COLO668 (cell line): ENCODE measurements around the gene PSKH1.
"Not testable (repeated sequence)": the region's sequence is repeated elsewhere in the genome, so short reads cannot be mapped to it uniquely, and the experiment has no call there.

Experiments used
- DNase-seq: peaks from one replicate; lab custom pipeline; 2025; ENCODE audit not compliant: unreplicated experiment; lab: John Stamatoyannopoulos, UW

The PSKH1 gene

DNA sequence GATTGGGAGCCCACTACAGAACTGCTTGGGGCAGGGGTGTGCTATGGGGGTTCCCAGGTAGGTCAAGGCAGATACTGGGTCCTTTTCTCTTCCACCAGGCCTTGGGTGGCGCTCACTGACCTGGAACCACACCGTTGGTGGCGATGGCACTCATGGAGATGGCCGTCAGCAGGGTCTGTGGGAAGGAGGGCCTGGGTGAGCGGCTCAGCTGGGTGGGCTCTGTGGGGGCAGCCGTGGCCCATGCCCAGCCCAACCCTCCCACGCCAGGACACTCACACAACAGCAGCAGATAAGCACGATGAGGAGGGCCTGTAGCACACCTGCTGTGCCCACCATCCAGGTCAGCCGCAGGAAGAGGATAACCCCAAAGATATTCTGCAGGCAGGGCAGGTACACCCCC lies 64.6 kb downstream of the PSKH1 start:
- no peak for DNase-seq

- DNase-seq, result no peak
Observed at GRCh38 chr16:67959536-67960329, 66.7 kb downstream of the PSKH1 start.

DNA sequence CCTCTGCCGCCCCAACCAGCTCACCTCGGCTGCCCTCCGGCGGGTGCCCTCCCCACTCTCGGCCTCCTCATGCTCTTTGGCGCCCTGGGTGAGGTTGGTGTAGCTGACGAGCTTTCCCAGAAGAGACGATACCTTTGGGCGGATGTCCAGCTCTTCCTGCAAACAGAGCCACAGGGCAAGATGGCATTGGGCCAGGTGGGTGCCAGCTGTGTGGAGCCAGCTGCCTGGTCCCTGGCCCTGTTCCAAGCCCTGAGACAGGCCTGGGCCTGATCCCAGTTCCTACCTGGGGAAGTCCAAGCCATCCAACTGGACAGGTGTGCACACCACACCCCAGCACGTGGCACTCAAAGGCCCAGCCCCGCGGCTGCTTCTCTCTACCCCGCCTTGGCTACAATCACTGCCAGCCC lies 68.5 kb downstream of the PSKH1 start:
- peak; percentile 98 for DNase-seq

DNA sequence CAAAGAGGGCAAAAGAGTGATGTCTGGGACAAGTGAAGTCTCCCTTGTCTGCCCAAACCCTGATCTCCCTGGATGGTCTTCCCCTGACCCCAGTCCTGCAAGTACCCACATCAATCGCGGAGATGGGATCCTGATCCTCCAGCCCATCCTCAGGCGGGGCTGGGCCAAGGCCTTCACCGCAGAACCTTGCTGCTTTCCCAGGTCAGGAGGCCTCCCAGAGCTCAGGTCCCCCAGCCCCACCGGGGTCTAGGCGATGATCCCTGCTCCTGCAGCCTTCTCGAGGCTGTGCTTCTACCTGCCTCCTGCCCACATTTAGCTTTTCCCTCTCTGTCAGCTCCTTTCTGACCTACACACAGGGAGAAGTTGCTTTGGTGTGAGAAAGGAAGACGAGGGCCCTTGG lies 69.1 kb downstream of the PSKH1 start:
- no peak for DNase-seq

GRCh38 chr16:67963292-67963661 lies 70.2 kb downstream of the PSKH1 start:
- no peak for DNase-seq

DNA sequence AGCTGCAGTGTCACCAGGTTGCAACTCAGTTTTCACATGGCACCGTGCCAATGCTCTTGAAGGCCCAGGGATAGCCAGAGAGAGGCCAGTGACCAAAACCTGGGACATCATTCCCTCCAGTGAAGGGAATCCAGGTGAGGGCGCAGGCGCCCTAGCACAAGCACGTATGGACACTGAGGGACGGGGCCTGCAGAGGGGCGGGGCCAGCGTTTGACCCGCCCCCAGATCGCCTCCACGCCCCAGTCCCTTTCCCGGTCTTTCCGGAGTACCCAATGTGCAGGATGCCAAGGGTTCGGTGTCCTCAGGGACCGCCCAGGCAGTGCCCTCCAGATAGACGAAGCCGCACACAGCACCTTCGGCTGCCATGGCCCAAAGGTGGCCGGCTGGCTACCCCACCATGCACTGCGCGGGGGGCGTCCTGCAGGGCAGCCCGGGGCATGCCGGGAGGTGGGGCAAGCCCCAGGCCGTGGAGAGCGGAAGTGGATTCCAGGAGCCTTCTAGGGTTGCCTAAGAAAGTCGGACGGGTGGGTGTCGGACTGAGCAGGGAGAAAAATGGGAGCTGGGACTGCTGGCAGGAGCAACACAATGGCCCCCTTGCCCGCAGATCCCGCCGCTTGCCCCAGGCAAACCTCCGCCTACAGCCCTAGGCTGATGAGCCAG lies 70.7 kb downstream of the PSKH1 start:
- peak; percentile 56 for DNase-seq

DNA sequence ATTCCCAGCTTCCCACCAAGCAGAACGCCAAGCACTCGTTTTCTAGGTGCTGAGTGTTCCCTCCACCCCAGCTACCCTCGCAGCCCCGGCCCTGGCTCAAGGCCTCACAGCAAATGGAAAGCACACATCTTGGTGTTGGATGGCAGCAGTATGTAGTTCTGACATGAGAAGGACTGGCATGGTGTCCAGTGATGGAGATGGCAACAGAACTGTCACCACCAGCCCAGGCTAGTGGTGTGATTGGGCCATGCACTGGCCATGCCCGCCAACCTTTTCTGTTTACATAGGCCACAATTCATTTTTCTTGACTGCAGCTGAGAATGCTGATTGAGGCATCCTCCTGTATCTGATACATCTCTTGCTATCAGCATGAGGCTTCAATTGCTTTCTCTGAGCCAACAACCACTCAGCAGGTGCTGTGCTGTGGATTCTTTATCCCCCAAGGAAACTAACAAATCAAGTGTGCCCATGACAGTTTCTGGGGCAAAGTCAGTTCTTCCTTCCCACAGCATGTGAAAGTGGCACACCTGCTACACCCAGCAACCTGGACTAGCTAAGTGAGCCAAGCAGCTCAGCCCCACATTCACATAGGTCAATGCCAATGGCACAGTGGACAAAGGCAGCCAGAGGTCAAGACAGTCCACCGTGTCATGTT lies 71.5 kb downstream of the PSKH1 start:
- no peak for DNase-seq

GRCh38 chr16:67965668-67966548 lies 72.9 kb downstream of the PSKH1 start:
- DNase-seq, result peak; percentile 15

DNA sequence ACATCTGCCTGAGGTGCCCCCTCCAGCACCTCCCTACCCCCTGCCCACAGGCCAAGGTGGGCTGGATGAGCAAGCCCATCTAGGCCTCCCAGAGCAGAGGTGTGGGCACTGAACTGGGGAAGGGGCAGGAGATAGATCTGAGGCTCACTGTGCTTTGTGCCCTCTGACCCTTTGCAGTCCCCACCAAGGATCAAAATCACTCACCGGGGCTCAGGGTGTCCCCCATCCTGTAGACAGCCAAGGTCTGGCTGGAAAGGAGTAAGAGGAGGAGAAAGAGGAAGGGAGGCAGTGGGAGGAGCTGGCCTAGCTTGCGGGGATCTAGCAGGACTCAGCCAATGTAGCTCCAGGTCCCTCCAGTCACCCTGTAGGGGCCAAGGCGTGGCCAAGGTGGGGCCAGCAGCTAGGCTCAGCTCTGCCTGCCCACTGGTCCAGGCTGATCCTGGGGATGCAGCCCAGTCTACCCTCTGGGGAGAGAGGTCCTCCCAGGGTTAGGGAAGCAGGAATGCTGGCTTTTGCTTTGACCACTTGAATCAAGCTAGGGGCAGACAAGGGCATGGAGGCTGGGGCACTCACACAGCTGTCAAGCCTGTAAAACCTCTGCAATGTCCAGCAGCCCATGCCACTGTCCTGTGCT lies 73.6 kb downstream of the PSKH1 start:
- no peak for DNase-seq

GRCh38 chr16:67967183-67967957 lies 74.3 kb downstream of the PSKH1 start:
- no peak for DNase-seq

DNA sequence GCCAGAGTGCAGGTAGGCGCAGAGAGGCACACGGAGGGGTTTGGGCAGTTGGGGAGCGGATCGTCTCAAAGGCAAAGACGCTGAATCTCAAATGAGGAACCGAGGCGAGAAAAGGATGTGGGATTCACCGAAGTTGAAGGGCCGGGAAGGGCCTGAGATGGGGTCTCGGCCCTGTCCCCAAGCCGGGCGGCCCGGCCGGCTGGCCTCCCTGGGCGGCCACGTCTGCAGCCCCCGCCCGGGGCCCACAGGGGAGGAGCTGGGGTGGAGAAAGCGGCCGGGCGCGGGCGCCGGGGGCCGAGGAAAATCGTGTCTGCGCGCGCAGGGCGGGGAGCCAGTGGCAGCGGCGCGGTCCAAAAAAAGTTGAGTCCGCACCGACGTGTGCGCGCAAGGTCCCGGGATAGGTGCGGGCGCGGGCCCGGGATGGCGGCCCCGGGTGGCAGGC lies 74.9 kb downstream of the PSKH1 start:
- no peak for DNase-seq

GRCh38 chr16:67968400-67969253 lies 75.6 kb downstream of the PSKH1 start, which contains the start of gene SLC12A4:
Gene SLC12A4 (minus strand): TSS chr16:67968637. CDS start chr16:67968553, 84 bp downstream.
- peak; percentile 37 for DNase-seq

DNA sequence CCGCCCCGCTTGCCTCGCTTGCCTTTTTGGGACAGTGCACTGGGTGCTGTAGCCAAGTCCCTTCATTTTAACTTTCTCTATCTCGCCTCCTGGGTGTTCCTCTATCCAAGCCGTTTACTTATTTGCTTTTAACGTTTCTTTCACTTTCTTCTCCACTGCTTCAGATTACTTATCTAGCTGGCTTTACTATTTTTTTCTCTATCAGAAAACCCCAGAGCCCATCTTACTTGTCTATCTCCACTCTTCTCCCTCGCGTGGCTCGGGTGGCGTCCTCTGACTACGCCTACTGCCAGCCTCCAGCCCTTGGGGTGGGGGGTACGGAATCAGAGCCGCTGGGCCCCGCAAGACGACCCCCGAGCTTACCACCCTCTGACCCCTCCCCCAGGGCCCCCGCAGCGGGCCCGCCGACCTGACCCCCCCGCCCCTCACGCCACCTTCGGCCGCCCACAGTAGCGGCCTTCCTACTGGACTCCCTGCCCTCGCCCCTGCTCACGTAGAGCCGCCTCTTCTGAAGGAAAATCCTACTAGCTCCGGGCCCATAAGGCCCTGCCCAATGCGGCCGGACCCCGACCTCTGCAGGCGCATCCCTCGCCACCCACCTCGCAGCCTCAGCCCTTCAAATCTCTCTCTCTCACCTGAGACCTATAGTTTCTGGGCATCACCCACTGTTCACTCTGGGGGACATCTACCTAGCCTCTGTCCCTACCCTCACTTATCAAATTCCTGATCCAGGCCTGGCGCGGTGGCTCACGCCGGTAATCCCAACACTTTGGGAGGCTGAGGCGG lies 76.4 kb downstream of the PSKH1 start:
- DNase-seq, result no peak

- no peak for DNase-seq
Observed at GRCh38 chr16:67971111-67971510, 78.1 kb downstream of the PSKH1 start.

GRCh38 chr16:67972285-67972684 lies 79.2 kb downstream of the PSKH1 start:
- DNase-seq, result not testable (repeated sequence)

DNA sequence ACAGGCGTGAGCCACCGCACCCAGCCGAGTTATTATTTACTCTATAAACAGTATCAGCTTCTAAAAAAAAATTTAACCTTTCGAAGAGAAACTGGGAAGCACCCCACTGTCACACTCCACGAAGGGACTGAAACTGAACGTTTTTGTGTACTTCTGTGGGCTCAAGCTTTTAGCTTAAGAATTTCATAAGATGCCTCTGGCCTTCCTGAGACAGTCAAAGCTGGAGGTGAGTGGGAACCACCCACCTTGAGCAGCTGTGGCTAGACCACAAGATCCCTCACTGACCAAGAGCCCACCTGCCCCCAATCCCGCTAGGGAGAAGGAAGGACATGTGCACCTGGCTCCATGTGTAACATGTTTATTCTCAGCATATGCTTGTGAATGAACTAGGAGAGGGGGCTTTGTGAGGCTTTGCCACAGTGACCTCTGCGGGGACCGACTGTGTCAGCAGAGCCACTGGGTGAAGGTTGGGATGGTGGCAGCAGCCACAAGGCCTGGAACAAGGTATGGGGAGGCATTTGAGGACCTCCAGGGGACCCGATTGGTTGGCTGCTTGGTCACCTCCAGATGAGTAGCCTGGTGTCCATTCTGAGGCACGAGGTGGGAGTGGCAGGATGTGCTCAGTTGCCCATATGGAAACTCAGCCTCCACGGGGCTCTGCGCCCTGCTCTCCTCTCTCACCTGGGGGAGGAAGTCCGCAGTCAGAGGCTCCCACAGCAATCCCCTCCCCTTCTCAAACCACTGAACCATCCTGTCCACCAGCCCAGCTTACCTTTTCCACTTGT lies 82.5 kb downstream of the PSKH1 start:
- DNase-seq, result no peak

DNA sequence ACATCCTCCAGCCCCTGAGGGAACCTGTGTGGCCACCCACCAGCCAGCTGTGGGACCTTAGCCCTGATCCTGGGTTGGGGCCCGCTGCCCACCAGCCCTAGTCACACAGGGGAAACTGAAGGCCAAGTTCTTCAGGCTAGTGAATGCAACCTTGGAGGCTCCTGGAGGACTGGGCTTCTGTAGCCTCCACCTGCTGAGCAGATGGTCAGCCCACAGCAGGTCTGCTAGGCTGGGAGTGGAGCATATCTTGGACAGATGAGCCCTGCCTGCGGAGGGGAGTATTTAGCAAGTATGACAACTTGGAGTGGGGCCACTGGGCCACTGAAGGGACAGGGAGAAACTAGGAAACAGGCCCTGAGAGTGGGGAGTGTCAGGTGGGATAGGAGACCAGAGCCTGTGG lies 83.2 kb downstream of the PSKH1 start:
- DNase-seq, result no peak
